K562 (cell line): Measurements from ENCODE around the gene RPAP2. TPM values are rescaled to one million over a fixed set of nuclear protein-coding genes. Genes with fewer than 3 reads are reported as not detected.
"Not testable (repeated sequence)": the region's sequence is repeated elsewhere in the genome, so short reads cannot be mapped to it uniquely, and the experiment has no call there.

Experiments used
- ATAC-seq: fragments of 200-7000 bp; cut with Tn5 transposase; 3 replicates; pipeline ENCODE4 v1.9.1; 2020; ENCODE audit warnings: moderate library complexity
- BruUV-seq: library from RNA; stranded (reverse); fragments of 400-500 nt; replicated peaks from 2 replicates; lab custom pipeline; 2021; lab: Mats Ljungman, UMichigan
- CTCF ChIA-PET: fragments of 300-600 bp; formaldehyde crosslinking; extraction: SDS; loops from one replicate; lab custom pipeline; 2021; ENCODE audit warnings: low intra/inter-chr PET ratio; lab: Yijun Ruan, JAX
- POLR2A ChIA-PET: fragments of 300-600, 350-650 bp; sonication (Branson Sonifier 250); formaldehyde crosslinking; extraction: SDS; loops from one replicate; lab custom pipeline; 2021; ENCODE audit warnings: antibody characterized with exemption, inconsistent platforms; lab: Yijun Ruan, JAX
- DNase-seq, 4 experiments: peaks; one replicate each; pipeline versions ENCODE4 v3.0.0 to v3.0.0-alpha.2; 2011 to 2018; ENCODE audit warnings: low spot score in 3 of 4, mixed read lengths in 3 of 4; ENCODE audit errors: extremely low read depth in 1 of 4
- FAIRE-seq: peaks from 2 replicates; lab custom pipeline; 2011; peaks lifted over from hg19 to GRCh38; lab: Jason Lieb, UNC
- H2AFZ ChIP-seq: 2 replicates; pipeline ENCODE4 v1.6.0; 2011; ENCODE audit warnings: low read depth, low read length, control low read depth, inconsistent platforms
- H3K27ac ChIP-seq: fragments of 200-600 bp; 3 replicates; pipeline ENCODE4 v1.8.0; 2011; ENCODE audit warnings: low read depth, mild to moderate bottlenecking, control low read depth, inconsistent platforms, low read length, moderate library complexity, mixed read lengths; ENCODE audit errors: extremely low read depth
- H3K27me3 ChIP-seq, 2 experiments: fragments of 300-600 bp in 1 of 2; 2 replicates in 1 of 2; 3 replicates in 1 of 2; pipeline versions ENCODE4 v1.6.0 to v1.8.0; 2011; ENCODE audit warnings: inconsistent platforms in 2 of 2, low read length in 2 of 2, mild to moderate bottlenecking in 1 of 2, mixed read lengths in 1 of 2, moderate library complexity in 1 of 2; ENCODE audit not compliant: control insufficient read depth in 2 of 2, insufficient read depth in 2 of 2
- H3K36me3 ChIP-seq: fragments of 300-600 bp; 3 replicates; pipeline ENCODE4 v1.8.0; 2011; ENCODE audit warnings: mild to moderate bottlenecking, low read length, inconsistent platforms; ENCODE audit not compliant: control insufficient read depth, insufficient read depth
- H3K4me1 ChIP-seq, 2 experiments: fragments of 200-600 bp in 1 of 2; replicated peaks in 1 of 2; 2 replicates in 1 of 2; 3 replicates in 1 of 2; pipeline versions ENCODE4 v1.5.1 to v1.8.0; 2011; ENCODE audit warnings: inconsistent platforms in 2 of 2, low read length in 2 of 2, mild to moderate bottlenecking in 1 of 2, mixed read lengths in 1 of 2, moderate library complexity in 1 of 2; ENCODE audit not compliant: control insufficient read depth in 2 of 2, insufficient read depth in 2 of 2
- H3K4me2 ChIP-seq: 2 replicates; pipeline ENCODE4 v1.6.1; 2011; ENCODE audit warnings: low read length, control low read depth, inconsistent platforms, mixed read lengths; ENCODE audit not compliant: insufficient read depth
- H3K4me3 ChIP-seq: fragments of 200-600 bp; sonication (generic), shearing (Covaris generic); 2 replicates; pipeline ENCODE4 v1.5.1; 2016; ENCODE audit warnings: control low read depth, inconsistent platforms
- H3K79me2 ChIP-seq: fragments of 200-600 bp; 3 replicates; pipeline ENCODE4 v1.8.0; 2011; ENCODE audit warnings: low read length, inconsistent platforms; ENCODE audit not compliant: control insufficient read depth, insufficient read depth
- H3K9ac ChIP-seq, 2 experiments: 2 replicates each; pipeline versions ENCODE4 v1.6.0 to v1.6.1; 2011; ENCODE audit warnings: low read depth in 2 of 2, low read length in 2 of 2, control low read depth in 1 of 2, inconsistent platforms in 1 of 2, mild to moderate bottlenecking in 1 of 2, mixed read lengths in 1 of 2; ENCODE audit not compliant: insufficient read depth in 1 of 2
- H3K9me1 ChIP-seq: one replicate; pipeline ENCODE4 v1.6.0; 2011; ENCODE audit warnings: inconsistent platforms, mild to moderate bottlenecking, low read length, moderate library complexity; ENCODE audit not compliant: control insufficient read depth, insufficient read depth
- H3K9me3 ChIP-seq: replicated peaks from 2 replicates; pipeline ENCODE4 v1.5.1; 2011; ENCODE audit warnings: low read depth, low read length, inconsistent platforms; ENCODE audit not compliant: control insufficient read depth, insufficient read depth
- H4K20me1 ChIP-seq: replicated peaks from 2 replicates; pipeline ENCODE4 v1.6.1; 2011; ENCODE audit warnings: low read length, inconsistent platforms, mixed read lengths; ENCODE audit not compliant: control insufficient read depth, insufficient read depth
- BRCA1 ChIP-seq, 2 experiments: fragments of 450-650 bp in 1 of 2; sonication (generic) in 1 of 2; formaldehyde crosslinking in 1 of 2; IDR thresholded peaks; 2 replicates each; pipeline versions ENCODE4 v1.5.0 to v1.6.1; 2017 to 2020; ENCODE audit warnings: mild to moderate bottlenecking in 1 of 2, missing genetic modification reagents in 1 of 2
- HSF4 ChIP-seq: fragments of 250-450 bp; sonication (Bioruptor Pico); IDR thresholded peaks from 2 replicates; pipeline ENCODE4 v2.1.2; 2022; ENCODE audit warnings: mild to moderate bottlenecking, moderate library complexity, borderline replicate concordance
- THRB ChIP-seq: fragments of 450-650 bp; formaldehyde crosslinking; conservative IDR thresholded peaks from 2 replicates; pipeline ENCODE4 v1.4.0; 2022; ENCODE audit warnings: mild to moderate bottlenecking, missing genetic modification characterization
- ZEB2 ChIP-seq: fragments of 450-650 bp; IDR thresholded peaks from 2 replicates; pipeline ENCODE4 v1.6.1; 2016
- WGBS: fragments of 100-300 bp; shearing (Covaris generic); methylation state at CpG from one replicate; pipeline ENCODE4 v1.1.6; 2016; ENCODE audit warnings: low coverage, mixed read lengths; ENCODE audit not compliant: insufficient coverage; ENCODE audit errors: missing lambda C conversion rate; 5-methylcytosine and 5-hydroxymethylcytosine counted together
- in situ Hi-C: fragments of 300-500 bp; cut with MboI; formaldehyde crosslinking; loops from 4 replicates; pipeline ENCODE4 v1.15.0; 2018; ENCODE audit warnings: inconsistent platforms, mixed read lengths
- intact Hi-C: fragments of 100-400 bp; cut with micrococcal nuclease; formaldehyde crosslinking; loops from 2 replicates; pipeline ENCODE4 v1.14.2; 2022
- polyA plus RNA-seq, 8 experiments: library from polyadenylated mRNA; depleted of rRNA in 4 of 8; stranded (reverse) in 5 of 8; unstranded in 3 of 8; fragments of >200 nt; fragmentation: Nextera tagmentation in 2 of 8; fragmentation: Illumina TruSeq in 1 of 8; extraction: Ambion mirVana in 2 of 8; extraction: Trizol in 1 of 8; gene quantifications; 2 replicates each; pipeline versions ENCODE4 v1.2.1 to v1.2.3, GENCODE V29; 2011 to 2014; ENCODE audit warnings: inconsistent platforms in 1 of 8, missing spikeins in 1 of 8
- total RNA-seq, 7 experiments: library from RNA; depleted of rRNA in 6 of 7; stranded (reverse); fragments of >200 nt in 6 of 7; fragmentation: Illumina TruSeq in 2 of 7; extraction: Trizol in 2 of 7; gene quantifications; 2 replicates each; pipeline versions ENCODE4 v1.2.1 to v1.2.3, GENCODE V29; 2011 to 2021; ENCODE audit warnings: low replicate concordance in 1 of 7
- TF ChIP-seq, protein P1 (sequence below): fragments of 250-450 bp; sonication (Bioruptor Pico); IDR thresholded peaks from 2 replicates; pipeline ENCODE4 v1.4.0; 2020
- TF ChIP-seq, protein P2 (sequence below): sonication (generic); formaldehyde crosslinking; IDR thresholded peaks from 2 replicates; pipeline ENCODE4 v1.8.0; 2022; ENCODE audit warnings: missing genetic modification reagents, mild to moderate bottlenecking, moderate library complexity, borderline replicate concordance

The RPAP2 gene
- total and polyA plus RNA-seq, 9 of the 15 experiments (the other 6 are each of a cell fraction or from before 2014, with no cell fraction given): 6.2 to 41.7 (median 28.7) TPM

GRCh38 chr1:92277105-92277723 is 21.6 kb upstream of the RPAP2 start (continued):
- TF ChIP-seq, protein P1, sequence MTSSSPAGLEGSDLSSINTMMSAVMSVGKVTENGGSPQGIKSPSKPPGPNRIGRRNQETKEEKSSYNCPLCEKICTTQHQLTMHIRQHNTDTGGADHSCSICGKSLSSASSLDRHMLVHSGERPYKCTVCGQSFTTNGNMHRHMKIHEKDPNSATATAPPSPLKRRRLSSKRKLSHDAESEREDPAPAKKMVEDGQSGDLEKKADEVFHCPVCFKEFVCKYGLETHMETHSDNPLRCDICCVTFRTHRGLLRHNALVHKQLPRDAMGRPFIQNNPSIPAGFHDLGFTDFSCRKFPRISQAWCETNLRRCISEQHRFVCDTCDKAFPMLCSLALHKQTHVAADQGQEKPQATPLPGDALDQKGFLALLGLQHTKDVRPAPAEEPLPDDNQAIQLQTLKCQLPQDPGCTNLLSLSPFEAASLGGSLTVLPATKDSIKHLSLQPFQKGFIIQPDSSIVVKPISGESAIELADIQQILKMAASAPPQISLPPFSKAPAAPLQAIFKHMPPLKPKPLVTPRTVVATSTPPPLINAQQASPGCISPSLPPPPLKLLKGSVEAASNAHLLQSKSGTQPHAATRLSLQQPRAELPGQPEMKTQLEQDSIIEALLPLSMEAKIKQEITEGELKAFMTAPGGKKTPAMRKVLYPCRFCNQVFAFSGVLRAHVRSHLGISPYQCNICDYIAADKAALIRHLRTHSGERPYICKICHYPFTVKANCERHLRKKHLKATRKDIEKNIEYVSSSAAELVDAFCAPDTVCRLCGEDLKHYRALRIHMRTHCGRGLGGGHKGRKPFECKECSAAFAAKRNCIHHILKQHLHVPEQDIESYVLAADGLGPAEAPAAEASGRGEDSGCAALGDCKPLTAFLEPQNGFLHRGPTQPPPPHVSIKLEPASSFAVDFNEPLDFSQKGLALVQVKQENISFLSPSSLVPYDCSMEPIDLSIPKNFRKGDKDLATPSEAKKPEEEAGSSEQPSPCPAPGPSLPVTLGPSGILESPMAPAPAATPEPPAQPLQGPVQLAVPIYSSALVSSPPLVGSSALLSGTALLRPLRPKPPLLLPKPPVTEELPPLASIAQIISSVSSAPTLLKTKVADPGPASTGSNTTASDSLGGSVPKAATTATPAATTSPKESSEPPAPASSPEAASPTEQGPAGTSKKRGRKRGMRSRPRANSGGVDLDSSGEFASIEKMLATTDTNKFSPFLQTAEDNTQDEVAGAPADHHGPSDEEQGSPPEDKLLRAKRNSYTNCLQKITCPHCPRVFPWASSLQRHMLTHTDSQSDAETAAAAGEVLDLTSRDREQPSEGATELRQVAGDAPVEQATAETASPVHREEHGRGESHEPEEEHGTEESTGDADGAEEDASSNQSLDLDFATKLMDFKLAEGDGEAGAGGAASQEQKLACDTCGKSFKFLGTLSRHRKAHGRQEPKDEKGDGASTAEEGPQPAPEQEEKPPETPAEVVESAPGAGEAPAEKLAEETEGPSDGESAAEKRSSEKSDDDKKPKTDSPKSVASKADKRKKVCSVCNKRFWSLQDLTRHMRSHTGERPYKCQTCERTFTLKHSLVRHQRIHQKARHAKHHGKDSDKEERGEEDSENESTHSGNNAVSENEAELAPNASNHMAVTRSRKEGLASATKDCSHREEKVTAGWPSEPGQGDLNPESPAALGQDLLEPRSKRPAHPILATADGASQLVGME (CRISPR knock-in tag): no peak
- TF ChIP-seq HSF4 (no peak), ZEB2 (no peak), THRB (CRISPR knock-in tag) (no peak), BRCA1 (IDR thresholded peaks at IDR 0.05) (no peak), BRCA1 (CRISPR knock-in tag; IDR thresholded peaks at IDR 0.05) (no peak)
- TF ChIP-seq, protein P2, sequence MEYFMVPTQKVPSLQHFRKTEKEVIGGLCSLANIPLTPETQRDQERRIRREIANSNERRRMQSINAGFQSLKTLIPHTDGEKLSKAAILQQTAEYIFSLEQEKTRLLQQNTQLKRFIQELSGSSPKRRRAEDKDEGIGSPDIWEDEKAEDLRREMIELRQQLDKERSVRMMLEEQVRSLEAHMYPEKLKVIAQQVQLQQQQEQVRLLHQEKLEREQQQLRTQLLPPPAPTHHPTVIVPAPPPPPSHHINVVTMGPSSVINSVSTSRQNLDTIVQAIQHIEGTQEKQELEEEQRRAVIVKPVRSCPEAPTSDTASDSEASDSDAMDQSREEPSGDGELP (CRISPR knock-in tag): no peak
- TF ChIP-seq, all 486 proteins: peak for 0

DNA sequence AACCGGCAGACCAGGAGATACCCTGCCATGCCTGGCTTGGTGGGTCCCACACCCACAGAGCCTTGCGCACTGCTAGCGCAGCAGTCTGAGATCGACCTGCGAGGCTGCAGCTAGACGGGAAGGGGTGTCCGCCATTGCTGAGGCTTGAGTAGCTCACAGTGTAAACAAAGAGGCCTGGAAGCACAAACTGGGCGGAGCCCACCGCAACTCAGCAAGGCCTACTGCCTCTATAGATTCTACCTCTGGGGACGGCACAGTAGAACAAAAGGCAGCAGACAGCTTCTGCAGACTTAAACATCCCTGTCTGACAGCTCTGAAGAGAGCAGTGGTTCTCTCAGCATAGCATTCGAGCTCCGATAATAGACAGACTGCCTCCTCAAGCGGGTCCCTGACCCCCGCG is 19.1 kb upstream of the RPAP2 start:
- BruUV-seq, H3K4me1 ChIP-seq, H3K9me3 ChIP-seq, FAIRE-seq, DNase-seq, H3K27me3 ChIP-seq, POLR2A ChIA-PET, in situ Hi-C loops, H2AFZ ChIP-seq, H3K4me3 ChIP-seq, ATAC-seq, H3K4me2 ChIP-seq, H3K9me1 ChIP-seq, H3K9ac ChIP-seq, CTCF ChIA-PET, H3K27ac ChIP-seq, H3K79me2 ChIP-seq, H4K20me1 ChIP-seq, intact Hi-C loops: not testable (repeated sequence)
- WGBS: over 99% methylated on average over 15 of the region's 15 CpGs
- H3K36me3 ChIP-seq: peaks cover 26% of the 10 kb centered on the region; the same call in 2 of the 3 replicates
